HepG2 (cell line): ENCODE data around the gene SCGB2B2. TPM values are rescaled to one million over a fixed set of nuclear protein-coding genes. Genes with fewer than 3 reads are reported as not detected.

Experiments used
- ARID5B ChIP-seq: IDR thresholded peaks from 2 replicates; pipeline ENCODE4 v1.4.0; 2020; ENCODE audit warnings: mild to moderate bottlenecking, missing genetic modification reagents
- ETV5 ChIP-seq: IDR thresholded peaks from 2 replicates; pipeline ENCODE4 v1.6.1; 2018; ENCODE audit warnings: missing biosample characterization, missing genetic modification reagents, inconsistent platforms, borderline replicate concordance
- HMGA1 ChIP-seq: sonication (generic); formaldehyde crosslinking; conservative IDR thresholded peaks from 2 replicates; pipeline ENCODE4 v1.4.0; 2020; ENCODE audit warnings: missing genetic modification reagents
- HNRNPLL ChIP-seq: fragments of 200-400 bp; formaldehyde crosslinking; IDR thresholded peaks from 2 replicates; pipeline ENCODE4 v1.6.1; 2017; ENCODE audit warnings: mild to moderate bottlenecking, low read depth, low read length; ENCODE audit not compliant: poor library complexity, severe bottlenecking
- JUN ChIP-seq: sonication (generic); formaldehyde crosslinking; IDR thresholded peaks from 2 replicates; pipeline ENCODE4 v1.4.0; 2020; ENCODE audit warnings: mild to moderate bottlenecking, missing genetic modification reagents
- PCBP1 ChIP-seq: fragments of 200-400 bp; formaldehyde crosslinking; IDR thresholded peaks from 2 replicates; pipeline ENCODE4 v1.6.1; 2017; ENCODE audit warnings: mild to moderate bottlenecking, low read depth, low read length, borderline replicate concordance
- PLRG1 ChIP-seq: fragments of 450-650 bp; conservative IDR thresholded peaks from 2 replicates; pipeline ENCODE4 v1.6.1; 2016
- RXRA ChIP-seq: sonication (generic); formaldehyde crosslinking; IDR thresholded peaks from 2 replicates; pipeline ENCODE4 v1.5.1; 2020; ENCODE audit warnings: missing genetic modification reagents
- SAP130 ChIP-seq: IDR thresholded peaks from 2 replicates; pipeline ENCODE4 v1.6.1; 2016; ENCODE audit warnings: low read depth
- ZNF451 ChIP-seq: sonication (generic); formaldehyde crosslinking; IDR thresholded peaks from 2 replicates; pipeline ENCODE4 v1.5.0; 2020; ENCODE audit warnings: mild to moderate bottlenecking, missing genetic modification reagents
- ZNF704 ChIP-seq: sonication (generic); formaldehyde crosslinking; IDR thresholded peaks from 2 replicates; pipeline ENCODE4 v1.8.1; 2023; ENCODE audit warnings: mild to moderate bottlenecking, inconsistent platforms, moderate library complexity, missing genetic modification reagents, borderline replicate concordance
- polyA plus RNA-seq, 8 experiments: library from polyadenylated mRNA; depleted of rRNA in 3 of 8; stranded (reverse) in 7 of 8; unstranded in 1 of 8; fragments of >200 nt; fragmentation: Illumina TruSeq in 4 of 8; extraction: Trizol in 4 of 8; gene quantifications; 2 replicates each; pipeline versions ENCODE4 v1.2.1 to v1.2.3, GENCODE V29; 2011 to 2016; ENCODE audit warnings: low read depth in 4 of 8, missing spikeins in 1 of 8, mixed read lengths in 1 of 8; ENCODE audit not compliant: insufficient read depth in 1 of 8
- total RNA-seq, 5 experiments: library from RNA; depleted of rRNA; stranded (reverse); fragments of >200 nt; fragmentation: Illumina TruSeq; extraction: Trizol; gene quantifications; 2 replicates each; pipeline ENCODE4 v1.2.3, GENCODE V29; 2016; ENCODE audit warnings: low read depth in 1 of 5
- TF ChIP-seq, protein P1 (sequence below): sonication (generic); formaldehyde crosslinking; conservative IDR thresholded peaks from 2 replicates; pipeline ENCODE4 v1.4.0; 2020; ENCODE audit warnings: mild to moderate bottlenecking, missing genetic modification reagents, moderate library complexity
- TF ChIP-seq, protein P2 (sequence below): sonication (generic); formaldehyde crosslinking; IDR thresholded peaks from 2 replicates; pipeline ENCODE4 v1.5.0; 2020; ENCODE audit warnings: missing genetic modification reagents
- TF ChIP-seq, protein P3 (sequence below): IDR thresholded peaks from 2 replicates; pipeline ENCODE4 v1.6.1; 2016; ENCODE audit warnings: low read depth, borderline replicate concordance
- TF ChIP-seq, protein P4 (sequence below): sonication (generic); formaldehyde crosslinking; IDR thresholded peaks from 2 replicates; pipeline ENCODE4 v1.5.1; 2020; ENCODE audit warnings: mild to moderate bottlenecking, missing genetic modification reagents

The SCGB2B2 gene
- total and polyA plus RNA-seq, 2 of the 13 experiments (the other 11 are each of a cell fraction or from before 2014, with no cell fraction given), result 0.03 TPM; not detected in 1

GRCh38 chr19:34725400-34725799 is 48.4 kb upstream of the SCGB2B2 start (continued):
- TF ChIP-seq, protein P1, sequence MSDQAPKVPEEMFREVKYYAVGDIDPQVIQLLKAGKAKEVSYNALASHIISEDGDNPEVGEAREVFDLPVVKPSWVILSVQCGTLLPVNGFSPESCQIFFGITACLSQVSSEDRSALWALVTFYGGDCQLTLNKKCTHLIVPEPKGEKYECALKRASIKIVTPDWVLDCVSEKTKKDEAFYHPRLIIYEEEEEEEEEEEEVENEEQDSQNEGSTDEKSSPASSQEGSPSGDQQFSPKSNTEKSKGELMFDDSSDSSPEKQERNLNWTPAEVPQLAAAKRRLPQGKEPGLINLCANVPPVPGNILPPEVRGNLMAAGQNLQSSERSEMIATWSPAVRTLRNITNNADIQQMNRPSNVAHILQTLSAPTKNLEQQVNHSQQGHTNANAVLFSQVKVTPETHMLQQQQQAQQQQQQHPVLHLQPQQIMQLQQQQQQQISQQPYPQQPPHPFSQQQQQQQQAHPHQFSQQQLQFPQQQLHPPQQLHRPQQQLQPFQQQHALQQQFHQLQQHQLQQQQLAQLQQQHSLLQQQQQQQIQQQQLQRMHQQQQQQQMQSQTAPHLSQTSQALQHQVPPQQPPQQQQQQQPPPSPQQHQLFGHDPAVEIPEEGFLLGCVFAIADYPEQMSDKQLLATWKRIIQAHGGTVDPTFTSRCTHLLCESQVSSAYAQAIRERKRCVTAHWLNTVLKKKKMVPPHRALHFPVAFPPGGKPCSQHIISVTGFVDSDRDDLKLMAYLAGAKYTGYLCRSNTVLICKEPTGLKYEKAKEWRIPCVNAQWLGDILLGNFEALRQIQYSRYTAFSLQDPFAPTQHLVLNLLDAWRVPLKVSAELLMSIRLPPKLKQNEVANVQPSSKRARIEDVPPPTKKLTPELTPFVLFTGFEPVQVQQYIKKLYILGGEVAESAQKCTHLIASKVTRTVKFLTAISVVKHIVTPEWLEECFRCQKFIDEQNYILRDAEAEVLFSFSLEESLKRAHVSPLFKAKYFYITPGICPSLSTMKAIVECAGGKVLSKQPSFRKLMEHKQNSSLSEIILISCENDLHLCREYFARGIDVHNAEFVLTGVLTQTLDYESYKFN, result peak; percentile 64
- TF ChIP-seq HMGA1 (CRISPR knock-in tag) (no peak), ZNF451 (no peak), JUN (CRISPR knock-in tag) (no peak), RXRA (peak; percentile 71; the same call in 1 of the 2 replicates), ETV5 (CRISPR knock-in tag) (peak; percentile 95), ZNF704 (CRISPR knock-in tag) (no peak), PLRG1 (no peak), ARID5B (CRISPR knock-in tag) (peak; percentile 69), SAP130 (CRISPR knock-in tag) (peak; percentile 47; the same call in 1 of the 2 replicates), PCBP1 (no peak), HNRNPLL (no peak)
- TF ChIP-seq, protein P2, sequence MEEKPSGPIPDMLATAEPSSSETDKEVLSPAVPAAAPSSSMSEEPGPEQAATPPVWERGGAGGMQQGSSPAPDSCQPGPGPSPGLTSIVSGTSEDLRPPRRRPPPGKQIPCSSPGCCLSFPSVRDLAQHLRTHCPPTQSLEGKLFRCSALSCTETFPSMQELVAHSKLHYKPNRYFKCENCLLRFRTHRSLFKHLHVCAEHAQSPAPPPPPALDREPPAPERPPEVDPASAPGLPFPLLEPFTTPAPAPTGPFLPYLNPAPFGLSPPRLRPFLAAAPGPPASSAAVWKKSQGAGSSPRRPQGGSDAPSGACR (CRISPR knock-in tag), result no peak
- TF ChIP-seq, protein P3, sequence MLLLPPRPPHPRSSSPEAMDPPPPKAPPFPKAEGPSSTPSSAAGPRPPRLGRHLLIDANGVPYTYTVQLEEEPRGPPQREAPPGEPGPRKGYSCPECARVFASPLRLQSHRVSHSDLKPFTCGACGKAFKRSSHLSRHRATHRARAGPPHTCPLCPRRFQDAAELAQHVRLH, result no peak
- TF ChIP-seq, protein P4, sequence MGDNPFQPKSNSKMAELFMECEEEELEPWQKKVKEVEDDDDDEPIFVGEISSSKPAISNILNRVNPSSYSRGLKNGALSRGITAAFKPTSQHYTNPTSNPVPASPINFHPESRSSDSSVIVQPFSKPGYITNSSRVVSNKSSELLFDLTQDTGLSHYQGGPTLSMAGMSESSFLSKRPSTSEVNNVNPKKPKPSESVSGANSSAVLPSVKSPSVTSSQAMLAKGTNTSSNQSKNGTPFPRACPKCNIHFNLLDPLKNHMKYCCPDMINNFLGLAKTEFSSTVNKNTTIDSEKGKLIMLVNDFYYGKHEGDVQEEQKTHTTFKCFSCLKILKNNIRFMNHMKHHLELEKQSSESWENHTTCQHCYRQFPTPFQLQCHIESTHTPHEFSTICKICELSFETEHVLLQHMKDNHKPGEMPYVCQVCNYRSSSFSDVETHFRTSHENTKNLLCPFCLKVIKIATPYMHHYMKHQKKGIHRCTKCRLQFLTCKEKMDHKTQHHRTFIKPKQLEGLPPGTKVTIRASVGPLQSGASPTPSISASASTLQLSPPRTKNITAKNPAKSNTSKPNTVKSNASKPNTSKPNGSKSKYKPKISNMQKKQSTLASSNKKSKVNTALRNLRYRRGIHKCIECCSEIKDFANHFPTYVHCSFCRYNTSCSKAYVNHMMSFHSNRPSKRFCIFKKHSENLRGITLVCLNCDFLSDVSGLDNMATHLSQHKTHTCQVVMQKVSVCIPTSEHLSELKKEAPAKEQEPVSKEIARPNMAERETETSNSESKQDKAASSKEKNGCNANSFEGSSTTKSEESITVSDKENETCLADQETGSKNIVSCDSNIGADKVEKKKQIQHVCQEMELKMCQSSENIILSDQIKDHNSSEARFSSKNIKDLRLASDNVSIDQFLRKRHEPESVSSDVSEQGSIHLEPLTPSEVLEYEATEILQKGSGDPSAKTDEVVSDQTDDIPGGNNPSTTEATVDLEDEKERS, result 0 out of 2 replicates have a peak, but pooled peaks have one; percentile 32
